Left lung (tissue), 10 donors: ENCODE measurements around the gene XRRA1. TPM values are rescaled to one million over a fixed set of nuclear protein-coding genes. Genes with fewer than 3 reads are reported as not detected.
A peak's percentile ranks its signal among the peaks of the same experiment; 100 is the strongest.

Experiments used
- ATAC-seq: fragments of 200-7000 bp; cut with Tn5 transposase; one replicate; pipeline ENCODE4 v1.9.1; 2020; ENCODE audit warnings: moderate library complexity
- DNase-seq, 4 donors: peaks; one replicate each; pipeline ENCODE4 v3.0.0-alpha.2; 2013 to 2020
- H3K27ac ChIP-seq, 2 donors: fragments of 200-600 bp; sonication (generic) in 1 of 2; one replicate each; pipeline versions ENCODE4 v1.5.0 to v1.8.0; 2020 to 2021
- H3K27me3 ChIP-seq, 2 donors: fragments of 200-600 bp; sonication (generic) in 1 of 2; one replicate each; pipeline versions ENCODE4 v1.5.0 to v1.8.0; 2020 to 2021
- H3K36me3 ChIP-seq, 2 donors: fragments of 200-600 bp; sonication (generic) in 1 of 2; one replicate each; pipeline versions ENCODE4 v1.5.0 to v1.8.0; 2020 to 2021
- H3K4me1 ChIP-seq, 2 donors: fragments of 200-600 bp; one replicate each; pipeline ENCODE4 v1.8.0; 2021
- H3K4me3 ChIP-seq, 2 donors: fragments of 200-600 bp; sonication (generic) in 1 of 2; one replicate each; pipeline versions ENCODE4 v1.5.0 to v1.8.0; 2020 to 2021; ENCODE audit warnings: mild to moderate bottlenecking in 1 of 2
- H3K9me3 ChIP-seq, 2 donors: fragments of 200-600 bp; sonication (generic) in 1 of 2; one replicate each; pipeline versions ENCODE4 v1.5.0 to v1.8.0; 2020 to 2021
- CTCF ChIP-seq, 2 donors: fragments of 200-600 bp; sonication (generic) in 1 of 2; IDR thresholded peaks; one replicate each; pipeline versions ENCODE4 v1.5.0 to v1.8.0; 2021; ENCODE audit warnings: antibody characterized with exemption in 2 of 2
- intact Hi-C, 2 donors: fragments of 100-400 bp; cut with DNase I; formaldehyde crosslinking; loops; one replicate each; pipeline versions ENCODE4 v1.11.2 to v1.14.2; 2022
- polyA plus RNA-seq, 6 donors: library from polyadenylated mRNA; unstranded; fragments of 120-200 nt; gene quantifications; one replicate each; pipeline ENCODE4 v1.2.1, GENCODE V29; 2013; ENCODE audit not compliant: insufficient read length in 6 of 6
- total RNA-seq, 2 donors: library from RNA; stranded (reverse); fragmentation: NEBNext Ultra II Directional; extraction: Animal tissue kit (Norgen Biotek cat#: 25700); gene quantifications; one replicate each; pipeline ENCODE4 v1.2.1, GENCODE V29; 2021
- donor health status: DM: no; HTN: yes; CAD: no.
- donor health status: DM: no; HTN: no; CAD: no.

XRRA1 gene
- total and polyA plus RNA-seq, 8 donors: 8.4 to 21.3 (median 16.7) TPM

GRCh38 chr11:74948546-74948897 is 369 bp downstream of the XRRA1 start:
- DNase-seq (no peak), ATAC-seq (peak; percentile 49)
- no peak for TF ChIP-seq CTCF (IDR thresholded peaks at IDR 0.05)
- intact Hi-C loops: no loop called here
- peaks cover 14 to 49% of the 10 kb centered on the region in 2 donors for H3K4me1 ChIP-seq
- peak overlapping the region; percentile 76 to 89 for H3K4me3 ChIP-seq
- H3K9me3 ChIP-seq: no peaks in the 10 kb centered on the region
- H3K36me3 ChIP-seq: peaks cover 0 to 14% of the 10 kb centered on the region in 2 donors
- H3K27ac ChIP-seq: peak overlapping the region; percentile 65 to 88
- no peaks in the 10 kb centered on the region for H3K27me3 ChIP-seq

GRCh38 chr11:74942073-74942759 is 6.7 kb downstream of the XRRA1 start:
- Histone ChIP-seq H3K27me3 (no peaks in the 10 kb centered on the region), H3K27ac (no peak overlapping the region), H3K4me1 (no peaks in the 10 kb centered on the region), H3K4me3 (no peak overlapping the region), H3K9me3 (no peaks in the 10 kb centered on the region), H3K36me3 (peaks cover 0 to 43% of the 10 kb centered on the region in 2 donors)
- no peak for ATAC-seq
- intact Hi-C loops: no loop called here
- DNase-seq: no peak
- TF ChIP-seq CTCF (IDR thresholded peaks at IDR 0.05): no peak

DNA sequence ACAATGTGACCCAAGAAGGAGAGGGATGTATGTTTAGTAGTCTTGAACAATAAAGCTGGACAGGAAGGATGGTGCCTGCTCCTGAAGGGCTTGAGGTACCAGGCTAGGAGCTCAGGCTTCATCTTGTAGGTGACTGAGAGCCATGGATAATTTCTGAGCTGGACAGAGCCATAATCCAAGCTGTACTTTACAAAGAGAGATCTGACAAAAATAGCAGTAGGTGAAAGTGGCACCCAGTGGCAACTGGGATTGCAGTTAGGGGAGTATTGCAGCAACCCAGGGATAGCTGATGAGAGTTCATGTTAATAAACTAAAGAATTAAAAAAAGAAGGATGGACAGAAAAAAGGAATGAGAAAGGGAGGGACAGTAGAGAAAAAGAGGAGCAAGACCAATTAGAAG is 7.4 kb downstream of the XRRA1 start:
- no peak for ATAC-seq

GRCh38 chr11:74937696-74938475 is 11.0 kb downstream of the XRRA1 start:
- no peak overlapping the region for H3K4me3 ChIP-seq
- no peak for TF ChIP-seq CTCF (IDR thresholded peaks at IDR 0.05)
- intact Hi-C loops: no loop called here
- no peaks in the 10 kb centered on the region for H3K27me3 ChIP-seq
- no peaks in the 10 kb centered on the region for H3K4me1 ChIP-seq
- no peak overlapping the region for H3K27ac ChIP-seq
- H3K9me3 ChIP-seq: no peaks in the 10 kb centered on the region
- H3K36me3 ChIP-seq: peaks cover 0 to 73% of the 10 kb centered on the region in 2 donors
- DNase-seq (no peak), ATAC-seq (no peak)

More for the DNA sequence above, 7.4 kb downstream of the XRRA1 start:
- TF ChIP-seq CTCF (IDR thresholded peaks at IDR 0.05): no peak
- intact Hi-C loops: no loop called here
- Histone ChIP-seq H3K9me3 (no peaks in the 10 kb centered on the region), H3K4me1 (no peaks in the 10 kb centered on the region), H3K27me3 (no peaks in the 10 kb centered on the region), H3K36me3 (peaks cover 0 to 51% of the 10 kb centered on the region in 2 donors), H3K27ac (no peak overlapping the region), H3K4me3 (no peak overlapping the region)
- no peak for DNase-seq

DNA sequence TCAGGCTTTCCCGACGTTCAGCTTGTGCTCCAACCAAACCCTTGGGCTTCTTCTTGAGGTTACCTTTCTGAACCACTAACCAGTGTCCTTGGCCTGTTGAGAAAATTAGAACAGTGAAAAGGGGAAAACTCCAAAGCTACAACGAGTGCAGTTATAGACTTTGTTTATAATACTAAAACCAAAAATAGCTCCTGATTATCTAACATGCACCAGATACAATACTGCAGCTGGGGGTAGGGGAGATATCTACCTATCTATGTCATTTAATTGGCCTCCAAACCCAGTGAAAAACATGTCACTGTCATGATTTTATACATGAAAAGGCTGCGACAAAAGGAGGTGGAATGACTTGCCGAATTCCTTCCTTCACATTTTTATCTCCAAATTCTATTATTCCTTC is 11.9 kb downstream of the XRRA1 start:
- DNase-seq: no peak
- Histone ChIP-seq H3K4me1 (no peaks in the 10 kb centered on the region), H3K4me3 (no peak overlapping the region), H3K9me3 (no peaks in the 10 kb centered on the region), H3K36me3 (peaks cover 0 to 72% of the 10 kb centered on the region in 2 donors), H3K27ac (no peak overlapping the region), H3K27me3 (no peaks in the 10 kb centered on the region)
- ATAC-seq: no peak
- TF ChIP-seq CTCF (IDR thresholded peaks at IDR 0.05): no peak
- intact Hi-C loops: no loop called here
